GM12874 (cell line): Measurements from ENCODE around the gene ADPRHL1.

Experiments
- CTCF ChIP-seq: IDR thresholded peaks from 2 replicates; pipeline ENCODE4 v1.5.1; 2011; ENCODE audit warnings: low read depth, mild to moderate bottlenecking, control low read depth, low read length, moderate library complexity; ENCODE audit not compliant: insufficient read depth

The ADPRHL1 gene

GRCh38 chr13:113426591-113426986 lies 26.7 kb downstream of the ADPRHL1 start:
- TF ChIP-seq CTCF: no peak

- no peak for TF ChIP-seq CTCF
These were observed 27.2 kb downstream of the ADPRHL1 start for GRCh38 chr13:113425941-113426590.

GRCh38 chr13:113423520-113424163 lies 29.6 kb downstream of the ADPRHL1 start:
- no peak for TF ChIP-seq CTCF

- no peak for TF ChIP-seq CTCF
These were observed 30.3 kb downstream of the ADPRHL1 start for GRCh38 chr13:113422807-113423519.

- no peak for TF ChIP-seq CTCF
These were observed 31.5 kb downstream of the ADPRHL1 start for GRCh38 chr13:113421673-113422270.

GRCh38 chr13:113420833-113421600 lies 32.3 kb downstream of the ADPRHL1 start:
- TF ChIP-seq CTCF: no peak
